Aorta (tissue), 5 donors: Measurements from ENCODE around the gene ST8SIA1. TPM values are rescaled to one million over a fixed set of nuclear protein-coding genes. Genes with fewer than 3 reads are reported as not detected.
"Not testable (repeated sequence)": the region's sequence is repeated elsewhere in the genome, so short reads cannot be mapped to it uniquely, and the experiment has no call there.

Experiments used
- ATAC-seq: fragments of 200-7000 bp; cut with Tn5 transposase; one replicate; pipeline ENCODE4 v1.9.1; 2022; ENCODE audit warnings: moderate library complexity; ENCODE audit not compliant: low FRiP score
- DNase-seq, 2 donors: peaks; one replicate each; pipeline ENCODE4 v3.0.0-alpha.2; 2020
- H3K27ac ChIP-seq, 2 donors: one replicate each; pipeline ENCODE4 v1.5.1; 2013; ENCODE audit warnings: low read length in 2 of 2, mild to moderate bottlenecking in 2 of 2, moderate library complexity in 2 of 2, control low read depth in 1 of 2, inconsistent platforms in 1 of 2, low read depth in 1 of 2
- H3K27me3 ChIP-seq, 2 donors: one replicate each; pipeline ENCODE4 v1.6.1; 2013; ENCODE audit warnings: control low read depth in 1 of 2, low read length in 1 of 2, mild to moderate bottlenecking in 1 of 2, moderate library complexity in 1 of 2; ENCODE audit not compliant: insufficient read depth in 2 of 2, control insufficient read depth in 1 of 2
- H3K36me3 ChIP-seq, 2 donors: one replicate each; pipeline ENCODE4 v1.6.1; 2013; ENCODE audit warnings: control low read depth in 1 of 2, low read length in 1 of 2, mild to moderate bottlenecking in 1 of 2; ENCODE audit not compliant: insufficient read depth in 2 of 2, control insufficient read depth in 1 of 2
- H3K4me1 ChIP-seq, 2 donors: one replicate each; pipeline ENCODE4 v1.6.1; 2013; ENCODE audit warnings: low read length in 2 of 2, control low read depth in 1 of 2, mild to moderate bottlenecking in 1 of 2, moderate library complexity in 1 of 2; ENCODE audit not compliant: insufficient read depth in 2 of 2, control insufficient read depth in 1 of 2
- H3K4me3 ChIP-seq, 2 donors: one replicate each; pipeline ENCODE4 v1.5.1; 2013; ENCODE audit warnings: low read length in 2 of 2, control low read depth in 1 of 2, mild to moderate bottlenecking in 1 of 2
- H3K9me3 ChIP-seq: one replicate; pipeline ENCODE4 v1.6.1; 2013; ENCODE audit warnings: mild to moderate bottlenecking, low read length; ENCODE audit not compliant: control insufficient read depth
- WGBS, 2 donors: extraction: QIAGEN DNeasy Blood & Tissue Kit; methylation state at CpG; one replicate each; pipeline ENCODE4 v1.1.7; 2013; 5-methylcytosine and 5-hydroxymethylcytosine counted together
- intact Hi-C, 2 donors: fragments of 100-400 bp; cut with DNase I; formaldehyde crosslinking; loops; one replicate each; pipeline versions ENCODE4 v1.14.2 to v1.15.0; 2022
- polyA plus RNA-seq, 2 donors: library from polyadenylated mRNA; stranded (reverse); fragments of 200-250 nt; gene quantifications; one replicate each; pipeline ENCODE4 v1.2.3, GENCODE V29; 2013
- total RNA-seq, 2 donors: library from RNA; stranded (reverse); fragmentation: NEBNext Ultra II Directional; extraction: Animal tissue kit (Norgen Biotek cat#: 25700); gene quantifications; one replicate each; pipeline ENCODE4 v1.2.1, GENCODE V29; 2021
- donor health status: healthy with polysubstance abuse.
- donor health status: Bipolar disorder and iron deficiency.
- donor health status: DM: no; HTN: no; CAD: no.
- donor health status: DM: no; HTN: no; CAD: no.
- donor health status: DM: yes; HTN: yes; CAD: no.

Gene ST8SIA1
- total and polyA plus RNA-seq, 4 donors: 3.6 to 10.4 (median 6.3) TPM

- ATAC-seq: no peak
Observed at GRCh38 chr12:22173177-22173576, 161.3 kb downstream of the ST8SIA1 start.

DNA sequence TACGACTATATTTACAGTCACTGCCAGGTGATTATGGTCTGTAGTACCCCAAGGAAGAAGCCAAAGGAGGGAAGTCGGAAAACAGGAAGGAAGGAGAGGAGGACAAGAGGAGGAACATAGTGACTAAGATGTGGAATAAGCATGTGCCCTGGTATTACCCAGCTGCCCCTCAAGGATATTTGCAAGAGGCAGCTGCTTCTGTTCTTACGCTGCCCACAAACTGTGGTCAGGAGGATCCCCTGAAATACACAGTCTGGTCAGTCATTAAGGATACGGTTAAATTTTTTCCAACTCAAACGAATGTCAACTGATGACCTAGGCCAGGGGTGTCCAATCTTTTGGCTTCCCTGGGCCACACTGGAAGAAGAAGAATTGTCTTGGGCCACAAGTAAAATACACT is 162.0 kb downstream of the ST8SIA1 start:
- WGBS, 2 donors: 74 to 80% methylated on average over 5 of the region's 5 CpGs

More at GRCh38 chr12:22173177-22173576, 161.3 kb downstream of the ST8SIA1 start:
- no peaks in the 10 kb centered on the region for H3K9me3 ChIP-seq
- H3K36me3 ChIP-seq: no peaks in the 10 kb centered on the region
- DNase-seq: no peak
- H3K27ac ChIP-seq: no peak overlapping the region
- H3K4me1 ChIP-seq: no peaks in the 10 kb centered on the region
- no peak overlapping the region for H3K4me3 ChIP-seq
- no peaks in the 10 kb centered on the region for H3K27me3 ChIP-seq
- intact Hi-C loops: no loop called here

GRCh38 chr12:22169376-22169775 is 165.1 kb downstream of the ST8SIA1 start:
- H3K36me3 ChIP-seq: no peaks in the 10 kb centered on the region
- ATAC-seq (no peak), DNase-seq (no peak)
- H3K27ac ChIP-seq: no peak overlapping the region
- no peaks in the 10 kb centered on the region for H3K27me3 ChIP-seq
- peaks cover 2% of the 10 kb centered on the region for H3K9me3 ChIP-seq
- H3K4me1 ChIP-seq: no peaks in the 10 kb centered on the region
- intact Hi-C loops: no loop called here
- H3K4me3 ChIP-seq: no peak overlapping the region

More for the DNA sequence above, 162.0 kb downstream of the ST8SIA1 start:
- no peaks in the 10 kb centered on the region for H3K4me1 ChIP-seq
- H3K36me3 ChIP-seq: no peaks in the 10 kb centered on the region
- intact Hi-C loops: no loop called here
- H3K4me3 ChIP-seq: no peak overlapping the region
- no peaks in the 10 kb centered on the region for H3K27me3 ChIP-seq
- no peak for DNase-seq
- no peaks in the 10 kb centered on the region for H3K9me3 ChIP-seq
- ATAC-seq: no peak
- no peak overlapping the region for H3K27ac ChIP-seq

DNA sequence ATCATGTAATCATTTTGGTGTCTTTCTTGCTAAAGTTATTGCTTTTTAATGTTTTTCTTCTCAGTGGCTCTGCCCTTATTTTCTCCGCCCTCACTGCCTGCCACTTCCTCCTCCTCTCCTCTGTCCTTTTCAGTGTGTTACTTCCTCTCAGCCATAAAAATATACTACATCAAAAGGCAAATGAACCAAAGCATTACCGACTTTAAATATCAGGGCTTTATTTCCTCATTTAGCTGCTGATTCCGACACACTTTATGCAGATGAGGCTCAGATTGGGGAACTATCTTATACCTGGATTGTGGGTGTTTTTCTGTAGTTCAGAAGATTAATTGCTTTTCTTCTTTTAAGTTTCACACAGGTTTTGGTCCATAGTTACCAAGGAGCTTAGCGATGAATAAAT is 170.4 kb downstream of the ST8SIA1 start:
- Histone ChIP-seq H3K27me3 (no peaks in the 10 kb centered on the region), H3K36me3 (no peaks in the 10 kb centered on the region), H3K4me1 (no peaks in the 10 kb centered on the region), H3K9me3 (peaks cover 2% of the 10 kb centered on the region), H3K27ac (no peak overlapping the region), H3K4me3 (no peak overlapping the region)
- intact Hi-C loops: no loop called here
- DNase-seq: no peak
- no peak for ATAC-seq
- WGBS, 2 donors: 72 to 83% methylated on average over 4 of the region's 4 CpGs

DNA sequence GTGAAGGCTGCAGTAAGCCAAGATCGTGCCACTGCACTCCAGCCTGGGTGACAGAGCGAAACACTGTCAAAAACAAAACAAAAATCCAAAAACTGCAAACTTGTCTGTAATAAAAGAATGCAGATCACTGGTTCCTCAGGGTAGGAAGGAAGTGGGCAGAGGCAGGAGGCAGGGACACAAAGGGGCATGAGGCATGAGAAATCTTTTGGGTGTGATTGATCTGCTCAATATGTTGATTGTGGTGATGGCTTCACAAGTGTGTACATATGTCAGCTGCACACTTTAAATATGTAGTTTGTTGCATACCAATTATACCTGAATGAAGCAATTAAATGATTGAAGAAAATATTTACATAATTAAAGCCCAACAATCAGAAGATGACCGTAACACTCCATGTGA is 170.9 kb downstream of the ST8SIA1 start:
- H3K27me3 ChIP-seq: no peaks in the 10 kb centered on the region
- no peak for DNase-seq
- H3K9me3 ChIP-seq: peaks cover 2% of the 10 kb centered on the region
- ATAC-seq: no peak
- H3K36me3 ChIP-seq: no peaks in the 10 kb centered on the region
- H3K4me3 ChIP-seq: no peak overlapping the region
- no peaks in the 10 kb centered on the region for H3K4me1 ChIP-seq
- 86 to 94% methylated on average over 3 of the region's 3 CpGs for WGBS, 2 donors
- no peak overlapping the region for H3K27ac ChIP-seq
- intact Hi-C loops: no loop called here

DNA sequence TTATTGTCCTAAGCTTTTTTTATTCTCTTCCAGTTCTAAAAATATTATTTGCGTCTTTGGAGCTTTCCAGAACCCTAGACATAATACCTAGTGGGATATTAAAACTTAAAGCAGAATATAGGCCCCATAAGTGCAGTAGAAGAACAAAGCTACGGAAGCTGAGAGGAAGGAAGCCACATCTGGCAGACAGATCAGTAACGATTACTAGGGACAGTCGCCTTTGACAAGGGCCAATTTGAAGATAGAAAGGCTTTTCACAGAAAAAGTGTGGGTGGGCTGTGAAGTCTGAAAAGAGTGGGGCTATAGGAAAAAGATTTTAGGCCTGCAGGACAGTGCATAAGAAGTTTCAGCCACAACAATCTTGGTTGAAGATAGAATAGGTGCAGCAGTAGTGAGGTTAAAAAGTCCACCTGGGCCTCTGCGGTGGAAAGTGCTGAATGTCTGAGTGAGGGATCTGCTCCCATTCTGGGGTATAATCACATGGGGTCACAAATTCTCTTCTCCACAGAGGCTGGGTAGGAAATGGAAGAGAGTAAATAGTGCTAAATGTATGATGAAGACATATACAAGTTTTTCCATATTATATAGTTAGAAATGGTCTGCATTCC is 174.0 kb downstream of the ST8SIA1 start:
- Histone ChIP-seq H3K4me1 (no peaks in the 10 kb centered on the region), H3K27me3 (no peaks in the 10 kb centered on the region), H3K36me3 (no peaks in the 10 kb centered on the region), H3K9me3 (no peaks in the 10 kb centered on the region), H3K4me3 (no peak overlapping the region), H3K27ac (no peak overlapping the region)
- WGBS, 2 donors: 36 to 37% methylated on average over 5 of the region's 5 CpGs
- no peak for ATAC-seq
- no peak for DNase-seq
- intact Hi-C loops: no loop called here

DNA sequence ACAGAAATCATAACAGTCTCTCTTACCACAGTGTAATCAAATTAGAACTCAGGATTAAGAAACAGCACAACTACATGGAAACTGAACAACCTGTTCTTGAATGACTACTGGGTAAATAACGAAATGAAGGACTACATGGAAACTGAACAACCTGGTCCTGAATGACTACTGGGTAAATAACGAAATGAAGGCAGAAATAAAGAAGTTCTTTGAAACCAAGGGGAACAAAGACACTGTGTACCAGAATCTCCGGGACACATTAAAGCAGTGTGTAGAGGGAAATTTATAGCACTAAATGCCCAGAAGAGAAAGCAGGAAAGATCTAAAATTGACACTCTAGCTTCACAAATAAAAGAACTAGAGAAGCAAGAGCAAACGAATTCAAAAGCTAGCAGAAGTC is 185.2 kb downstream of the ST8SIA1 start:
- H3K27me3 ChIP-seq, ATAC-seq, H3K4me3 ChIP-seq, H3K27ac ChIP-seq, DNase-seq, H3K4me1 ChIP-seq, intact Hi-C loops, H3K9me3 ChIP-seq, H3K36me3 ChIP-seq: not testable (repeated sequence)
- 58 to 66% methylated on average over 4 of the region's 4 CpGs for WGBS, 2 donors

GRCh38 chr12:22146686-22147085 is 187.8 kb downstream of the ST8SIA1 start:
- H3K27ac ChIP-seq, ATAC-seq, H3K9me3 ChIP-seq, H3K4me1 ChIP-seq, H3K4me3 ChIP-seq, H3K27me3 ChIP-seq, DNase-seq, intact Hi-C loops, H3K36me3 ChIP-seq: not testable (repeated sequence)
- WGBS, 2 donors: 62 to 63% methylated on average over 4 of the region's 4 CpGs
